Activated naive CD8-positive, alpha-beta T cell treated with anti-CD3 and anti-CD28 coated beads, Interleukin-2, amount 50 U/mL, for 16 hours (primary cell): ENCODE measurements around the gene GYS2.
"Not testable (repeated sequence)": the region's sequence is repeated elsewhere in the genome, so short reads cannot be mapped to it uniquely, and the experiment has no call there.

Experiments used
- DNase-seq: peaks from one replicate; pipeline ENCODE4 v3.0.0-alpha.2; 2020; ENCODE audit warnings: low read depth, low spot score

Gene GYS2

DNA sequence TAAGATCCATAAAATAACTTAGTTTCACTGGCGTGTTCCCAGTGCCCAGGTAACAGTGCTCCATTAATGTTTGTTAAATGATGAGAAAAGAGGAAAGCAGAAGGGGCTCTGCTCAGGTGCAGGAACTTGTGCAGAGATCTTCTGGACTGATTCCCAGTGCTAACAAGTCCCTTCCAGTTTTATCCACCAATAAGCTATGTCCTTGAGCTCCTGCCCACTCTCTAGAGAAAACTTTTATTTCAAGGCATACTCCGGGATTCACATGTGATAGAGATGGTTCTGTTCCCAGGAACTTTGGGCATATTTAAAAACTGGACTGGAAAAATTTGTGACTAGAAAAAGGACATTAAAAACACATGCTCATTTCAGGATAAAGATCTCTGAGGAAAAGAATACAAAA, 1.9 kb downstream of the GYS2 start:
- DNase-seq, result no peak

DNA sequence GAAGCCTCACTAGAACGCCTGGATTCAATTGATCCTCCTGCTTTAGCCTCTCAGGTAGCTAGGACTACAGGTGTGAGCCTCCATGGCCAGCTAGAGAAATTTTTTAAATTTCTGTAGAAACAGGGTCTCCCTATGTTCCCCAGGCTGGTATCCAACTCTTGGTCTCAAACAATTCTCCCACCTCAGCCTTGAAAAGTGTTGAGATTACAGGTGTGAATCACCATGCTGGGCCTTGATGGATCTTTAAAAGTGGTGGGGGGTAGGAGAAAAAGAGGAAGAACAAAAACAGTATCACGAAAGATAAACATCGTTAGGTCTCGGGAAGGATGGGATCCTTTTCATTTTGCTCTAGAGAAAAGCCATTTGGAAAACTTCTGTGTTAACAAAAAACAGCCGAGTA, 4.5 kb downstream of the GYS2 start:
- no peak for DNase-seq

DNA sequence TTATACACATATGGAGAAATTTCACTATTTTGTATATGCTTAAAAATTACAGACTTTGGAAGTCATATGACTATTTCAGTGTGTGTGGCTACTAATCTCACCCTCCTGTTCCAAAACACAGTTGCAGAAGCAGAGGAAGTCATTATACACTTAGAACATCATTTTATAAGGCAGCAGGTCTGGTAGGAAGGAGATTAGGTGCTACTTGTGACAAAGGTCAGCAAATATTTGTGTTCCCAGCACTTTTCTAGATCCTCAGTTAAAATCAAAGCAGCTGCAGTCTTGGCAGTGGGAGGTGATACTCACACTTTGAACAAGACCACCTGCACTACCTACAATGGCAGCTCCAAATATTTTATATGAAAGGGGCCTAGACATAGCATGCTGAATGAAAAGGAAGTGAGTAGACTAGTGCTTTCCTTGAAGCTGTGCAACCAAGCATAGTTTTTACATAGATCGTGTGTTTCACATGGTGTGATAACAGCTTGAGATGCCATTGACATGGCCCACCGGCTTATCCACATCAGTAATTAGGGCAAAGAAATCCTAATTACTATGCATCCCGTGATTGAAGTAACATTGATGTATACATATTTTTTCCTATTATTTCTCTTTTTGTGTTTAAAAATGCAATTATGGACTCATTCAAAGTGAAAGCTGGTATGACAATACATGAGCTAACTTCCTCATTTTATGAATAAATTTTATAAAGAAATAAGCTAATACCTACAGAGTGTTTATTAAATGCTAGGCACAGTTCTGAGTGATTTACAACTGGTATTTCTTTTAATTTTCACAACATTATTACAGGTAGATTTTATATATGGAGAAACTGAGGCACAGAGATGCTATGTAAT, 5.3 kb downstream of the GYS2 start:
- DNase-seq, result no peak

DNA sequence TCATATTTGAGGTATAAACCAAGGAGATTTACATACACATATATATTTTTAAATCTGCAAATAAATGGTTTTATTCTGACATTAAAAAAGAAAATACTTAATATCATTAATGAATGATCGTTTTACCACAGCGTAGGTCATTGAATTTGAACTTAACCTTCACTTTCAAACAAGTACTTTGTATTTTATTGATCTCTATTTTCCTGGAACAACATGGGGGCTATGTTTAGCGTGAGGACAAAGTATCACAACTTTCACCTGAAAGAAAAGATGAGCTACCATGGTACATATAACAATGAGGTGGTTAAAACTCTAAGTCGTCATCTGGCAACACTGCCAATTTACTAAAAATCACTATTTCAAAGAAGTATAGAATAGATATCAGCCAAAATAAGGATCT, 6.0 kb downstream of the GYS2 start:
- no peak for DNase-seq

DNA sequence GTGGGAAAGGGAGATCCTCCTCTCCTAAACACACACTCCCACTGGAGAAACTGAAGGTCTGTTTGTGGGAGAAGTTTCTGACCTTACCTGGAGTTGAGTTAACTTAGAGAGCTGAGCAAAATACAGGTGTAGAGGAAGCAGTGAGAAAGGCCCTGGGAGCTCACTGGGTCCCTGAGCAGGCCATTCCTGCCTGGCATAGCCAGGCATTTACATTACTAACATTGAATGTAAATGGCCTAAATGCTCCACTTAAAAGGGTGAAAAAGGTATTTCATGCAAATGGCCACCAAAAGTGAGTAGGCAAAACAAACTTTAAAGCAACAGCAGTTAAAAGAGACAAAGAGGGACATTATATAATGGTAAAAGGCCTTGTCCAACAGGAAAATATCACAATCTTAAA, 9.3 kb downstream of the GYS2 start:
- DNase-seq, result not testable (repeated sequence)

DNA sequence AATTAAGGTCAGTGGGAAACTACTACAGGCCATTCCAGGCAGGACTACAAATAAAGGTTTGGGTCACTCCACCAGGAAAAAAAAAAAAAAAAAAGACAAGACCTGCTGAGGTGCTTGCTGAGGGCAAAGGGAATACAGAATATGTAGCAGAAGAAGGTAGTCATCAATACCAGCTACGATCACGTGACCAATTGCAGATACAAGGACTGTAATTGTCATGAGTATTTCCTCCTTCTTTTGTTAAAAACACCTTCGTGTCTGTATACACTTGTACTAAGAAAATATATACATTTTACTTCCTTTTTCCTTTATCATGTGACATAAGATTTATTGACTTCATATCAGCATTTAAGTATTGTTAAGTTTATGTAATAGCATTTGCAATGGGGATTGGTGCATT, 19.2 kb downstream of the GYS2 start:
- no peak for DNase-seq

DNA sequence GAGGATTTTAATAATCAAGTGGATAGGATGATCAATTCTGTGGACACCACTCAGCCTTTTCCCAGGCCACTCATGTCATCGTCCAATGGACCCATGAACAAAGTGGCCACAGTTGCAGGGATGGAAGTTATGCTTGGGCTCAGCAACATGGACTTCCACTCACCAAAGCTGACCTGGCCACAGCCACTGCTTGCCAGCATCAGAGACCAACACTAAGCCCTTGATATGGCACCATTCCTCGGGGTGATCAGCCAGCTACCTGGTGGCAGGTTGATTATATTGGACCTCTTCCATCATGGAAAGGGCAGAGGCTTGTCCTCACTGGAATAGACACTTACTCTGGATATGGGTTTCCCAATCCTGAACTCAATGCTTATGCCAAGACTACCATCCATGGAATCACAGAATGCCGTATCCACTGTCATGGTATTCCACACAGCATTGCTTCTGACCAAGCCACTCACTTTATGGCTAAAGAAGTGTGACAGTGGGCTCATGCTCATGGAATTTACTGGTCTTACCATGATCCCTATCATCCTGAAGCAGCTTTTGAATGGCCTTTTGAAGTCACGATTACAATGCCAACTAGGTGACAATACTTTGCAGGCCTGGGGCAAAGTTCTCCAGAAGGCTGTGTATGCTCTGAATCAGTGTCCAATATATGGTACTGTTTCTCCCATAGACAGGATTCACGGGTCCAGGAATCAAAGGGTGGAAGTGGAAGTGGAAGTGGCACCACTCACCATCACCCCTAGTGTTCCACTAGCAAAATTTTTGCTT, 20.1 kb downstream of the GYS2 start:
- DNase-seq, result not testable (repeated sequence)

DNA sequence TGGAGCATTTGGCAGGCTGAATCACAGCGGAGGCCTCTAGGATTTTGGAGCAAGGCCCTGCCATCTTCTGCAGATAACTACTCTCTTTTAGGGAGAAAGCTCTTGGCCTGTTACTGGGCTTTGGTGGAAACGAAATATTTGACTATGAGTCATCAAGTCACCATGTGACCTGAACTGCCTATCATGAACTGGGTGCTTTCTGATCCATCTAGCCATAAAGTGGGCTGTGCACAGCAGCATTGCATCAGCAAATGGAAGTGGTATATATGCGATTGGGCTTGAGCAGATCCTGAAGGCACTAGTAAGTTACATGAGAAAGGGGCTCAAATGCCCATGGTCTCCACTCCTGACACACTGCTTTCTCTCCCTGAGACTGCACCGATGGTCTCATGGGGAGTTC, 21.1 kb downstream of the GYS2 start:
- no peak for DNase-seq

DNA sequence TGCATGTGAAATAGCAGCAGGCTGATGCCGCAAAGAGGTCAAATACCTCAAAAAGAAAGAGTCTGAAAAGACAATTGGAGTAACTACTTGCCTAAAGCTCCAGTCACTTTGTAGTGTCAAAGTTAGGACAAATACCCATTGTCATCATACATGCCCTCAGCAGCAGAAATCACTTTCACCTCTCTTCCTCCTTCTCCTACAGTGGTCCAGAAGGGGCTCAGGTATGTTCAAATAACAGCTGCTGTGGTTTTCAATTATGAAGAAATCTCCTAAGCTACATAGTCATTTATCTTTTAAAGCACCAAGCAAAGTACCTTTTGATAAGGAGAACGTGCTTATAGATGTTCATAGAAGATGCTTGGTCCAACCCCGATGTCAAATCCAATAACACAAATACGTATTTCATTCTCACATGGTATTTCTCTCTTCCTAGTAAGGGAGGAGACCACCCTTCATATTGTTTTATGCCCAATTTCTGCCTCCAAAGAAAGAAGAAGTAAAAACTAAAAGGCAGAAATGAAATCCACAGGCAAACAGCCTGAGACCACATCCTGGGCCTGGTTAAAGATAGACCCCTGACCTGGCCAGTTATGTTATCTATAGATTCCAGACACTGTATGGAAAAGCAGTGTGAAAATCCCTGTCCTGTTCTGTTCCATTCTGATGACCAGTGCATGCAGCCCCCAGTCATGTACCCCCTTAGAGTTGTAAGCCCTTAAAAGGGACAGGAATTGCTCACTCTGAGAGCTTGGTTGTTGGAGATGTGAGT, 23.7 kb downstream of the GYS2 start:
- no peak for DNase-seq

DNA sequence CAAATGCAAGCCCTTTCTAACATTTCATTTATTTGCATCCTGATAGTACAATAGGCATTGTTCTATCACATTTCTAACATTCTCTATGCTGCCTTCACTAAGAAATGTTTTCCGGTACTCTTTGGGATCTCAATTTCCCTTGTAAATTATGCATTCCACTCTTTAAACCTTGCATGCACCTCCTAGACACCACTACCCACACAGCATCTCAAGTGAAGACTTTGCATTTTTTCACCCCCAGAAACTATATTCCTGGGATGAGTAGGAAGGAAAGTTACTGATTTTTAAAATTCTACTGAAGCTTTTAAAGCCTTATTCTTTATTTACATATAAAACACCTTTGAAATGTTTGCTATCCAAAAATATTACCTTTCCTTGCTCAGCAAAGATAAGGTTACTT, 27.1 kb downstream of the GYS2 start:
- DNase-seq, result no peak

DNA sequence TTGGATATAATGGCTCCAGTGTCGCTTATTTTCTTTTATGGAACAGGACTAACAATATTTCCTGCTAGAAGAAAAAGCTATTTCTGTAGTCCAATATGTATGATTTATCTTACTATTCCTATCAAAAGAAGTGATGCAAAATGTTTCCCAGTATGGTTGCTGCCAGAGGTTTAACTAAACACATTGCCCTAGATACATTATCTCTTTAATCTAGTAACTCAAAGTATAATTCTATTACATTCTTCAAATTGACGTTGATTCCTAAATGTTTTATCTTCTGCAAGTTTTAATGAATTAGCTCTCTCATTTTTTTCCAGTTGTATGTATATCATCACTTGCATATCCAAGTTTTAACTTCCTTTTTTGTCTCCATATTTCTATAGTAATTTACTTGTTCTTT, 28.2 kb downstream of the GYS2 start:
- no peak for DNase-seq

DNA sequence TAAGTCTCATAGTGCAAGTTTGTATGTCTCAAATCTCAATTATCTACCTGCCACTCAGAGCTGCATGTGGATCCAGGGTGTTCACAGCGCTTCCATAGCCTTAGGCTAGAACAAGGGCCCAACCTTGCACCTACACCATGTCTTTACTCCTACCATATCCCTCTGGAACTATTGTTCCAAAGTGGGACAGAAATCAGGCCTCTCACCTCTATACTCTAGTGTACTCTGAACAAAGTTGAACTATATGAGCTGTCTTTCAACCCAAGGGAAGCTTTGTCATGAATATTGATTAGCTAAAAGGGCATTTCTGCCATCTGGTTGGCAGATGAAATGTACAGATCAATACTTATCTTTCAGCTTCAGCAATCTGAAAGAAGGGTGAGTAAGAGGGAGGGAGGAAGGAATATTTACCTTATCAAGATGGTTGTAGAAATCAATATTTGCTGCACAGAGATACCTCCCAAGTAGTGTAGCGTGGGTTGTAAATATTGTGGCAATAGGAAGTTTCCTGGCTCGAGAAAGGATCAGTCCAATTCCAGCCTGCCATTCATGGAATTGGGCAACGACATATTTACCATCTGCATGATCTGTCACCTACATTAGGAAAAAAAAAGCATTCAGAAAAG, 30.8 kb downstream of the GYS2 start:
- DNase-seq, result no peak

DNA sequence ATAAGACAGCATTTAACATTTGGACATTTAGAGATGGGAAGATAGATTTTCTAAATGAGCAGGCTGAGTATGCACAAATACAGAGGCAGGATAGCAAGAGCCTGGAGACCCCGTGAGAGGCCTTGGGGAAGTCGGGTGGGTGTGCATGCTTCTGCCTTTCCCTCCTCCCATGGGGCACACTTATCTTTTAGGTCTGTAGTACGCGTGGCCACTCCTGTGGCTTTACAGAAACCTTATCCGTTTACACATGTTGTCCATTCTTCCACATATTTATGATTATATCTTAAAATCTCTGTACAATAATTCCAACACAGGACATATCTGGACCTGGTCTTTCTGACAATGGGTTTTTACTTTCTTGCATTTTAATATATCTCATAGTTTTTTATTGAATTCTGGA, 33.6 kb downstream of the GYS2 start:
- DNase-seq, result no peak

DNA sequence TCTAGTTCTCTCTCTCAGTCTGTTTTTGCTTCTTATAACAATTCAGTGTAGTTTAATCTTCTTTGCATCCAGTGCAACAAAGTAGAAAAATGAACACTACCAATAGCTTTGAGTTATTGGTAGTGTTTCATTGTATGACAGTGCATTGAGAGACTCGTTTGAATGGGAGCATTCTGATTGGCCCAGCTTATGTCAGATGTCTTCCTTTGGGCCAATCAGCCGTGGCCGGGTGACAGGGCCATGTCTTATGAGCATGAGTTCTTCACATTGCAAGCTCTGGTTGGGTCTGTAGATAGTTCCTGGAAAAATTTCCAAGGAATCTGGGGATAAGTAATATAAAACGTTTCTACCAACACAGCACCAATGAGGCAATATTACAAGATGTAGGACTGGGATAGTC, 36.5 kb downstream of the GYS2 start:
- DNase-seq, result no peak

DNA sequence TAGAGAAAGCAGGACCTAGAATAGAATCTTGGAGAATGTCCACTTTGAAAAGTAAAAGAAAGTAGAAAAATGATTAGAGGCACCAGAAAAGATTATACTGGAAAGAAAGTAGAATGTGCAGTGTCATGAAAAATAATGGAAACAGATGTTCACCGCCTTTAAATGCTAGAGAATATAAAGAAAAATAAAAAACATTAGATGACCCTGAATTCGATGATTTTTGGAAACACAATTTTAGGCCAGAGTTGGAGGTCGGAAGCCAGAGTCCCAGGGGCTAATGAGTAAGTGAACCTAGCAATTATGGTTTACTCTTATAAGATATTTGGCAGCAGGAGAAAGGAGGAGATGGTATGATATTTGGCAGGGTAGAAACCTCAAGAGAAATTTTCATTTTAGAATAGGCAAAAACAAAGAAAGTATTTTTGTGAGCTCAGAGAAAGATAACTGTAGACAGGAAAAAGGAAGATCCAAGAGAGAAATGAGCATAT, 37.7 kb downstream of the GYS2 start:
- no peak for DNase-seq

DNA sequence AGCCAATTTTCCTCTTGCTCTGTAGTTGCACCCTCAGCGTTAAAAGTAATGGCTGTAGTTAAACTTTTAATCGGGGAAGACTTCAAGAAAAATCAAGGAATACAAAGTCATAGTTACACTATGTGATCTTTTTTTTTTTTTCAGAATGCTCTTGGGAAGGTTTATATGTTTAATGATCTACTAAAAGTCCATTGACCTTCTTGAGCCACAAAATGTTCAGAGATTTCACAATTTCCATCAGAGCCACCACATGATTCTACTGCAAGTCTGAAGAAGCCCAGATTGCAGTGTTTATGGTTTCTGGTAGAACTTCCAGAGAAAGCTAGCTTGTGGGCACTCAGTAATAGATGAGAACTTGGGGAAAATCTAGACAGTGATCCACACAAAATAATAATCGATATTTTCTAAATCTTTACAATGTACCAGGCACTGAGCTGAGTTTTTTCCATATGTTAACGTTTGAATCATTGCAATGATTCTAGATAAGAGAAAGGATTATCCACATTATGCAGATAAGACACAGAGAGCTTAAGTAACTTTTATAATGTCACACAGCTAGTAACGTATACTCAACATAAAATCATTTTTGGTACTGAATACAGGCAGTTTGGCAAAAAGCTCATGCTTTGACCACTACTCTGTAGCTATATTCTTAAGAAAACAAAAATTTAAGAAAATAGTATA, 38.3 kb downstream of the GYS2 start:
- DNase-seq, result no peak

DNA sequence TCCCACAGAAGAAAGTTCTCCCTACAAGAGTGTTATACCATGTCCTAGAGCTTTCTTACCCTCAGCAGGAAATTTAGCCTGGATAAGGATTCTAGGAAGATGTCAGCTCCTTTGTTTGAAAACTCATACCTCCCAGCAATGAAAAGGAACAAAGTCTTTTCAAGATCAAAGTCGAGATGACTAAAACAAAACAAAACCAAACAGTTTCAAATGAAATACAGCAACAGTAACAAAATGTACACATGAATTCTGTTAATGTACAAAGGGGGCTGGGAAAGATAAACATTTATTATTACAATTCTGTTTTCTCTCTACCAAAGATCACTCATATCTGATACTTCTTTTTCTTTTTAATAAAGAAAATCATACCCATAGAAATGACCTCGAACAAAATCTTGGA, 41.8 kb downstream of the GYS2 start:
- DNase-seq, result no peak

DNA sequence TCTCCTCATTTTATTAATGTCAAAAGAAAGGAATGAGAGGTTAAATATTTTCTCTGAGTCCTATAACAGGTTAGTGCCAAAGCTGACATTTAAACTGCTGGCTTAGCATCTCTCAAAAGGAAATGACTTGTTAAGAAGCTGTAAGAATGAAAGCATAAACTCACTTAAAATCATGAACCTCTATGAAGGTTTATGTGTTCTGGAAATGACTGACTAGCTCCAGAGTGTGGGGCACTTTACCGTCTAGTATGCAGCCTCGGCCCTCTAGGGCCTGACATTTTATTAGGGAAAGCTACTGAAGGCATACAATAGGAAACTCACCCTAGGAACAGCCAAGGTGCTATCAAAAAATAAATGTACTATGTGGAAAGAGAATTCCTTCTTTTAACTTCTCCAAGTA, 43.5 kb downstream of the GYS2 start:
- no peak for DNase-seq

DNA sequence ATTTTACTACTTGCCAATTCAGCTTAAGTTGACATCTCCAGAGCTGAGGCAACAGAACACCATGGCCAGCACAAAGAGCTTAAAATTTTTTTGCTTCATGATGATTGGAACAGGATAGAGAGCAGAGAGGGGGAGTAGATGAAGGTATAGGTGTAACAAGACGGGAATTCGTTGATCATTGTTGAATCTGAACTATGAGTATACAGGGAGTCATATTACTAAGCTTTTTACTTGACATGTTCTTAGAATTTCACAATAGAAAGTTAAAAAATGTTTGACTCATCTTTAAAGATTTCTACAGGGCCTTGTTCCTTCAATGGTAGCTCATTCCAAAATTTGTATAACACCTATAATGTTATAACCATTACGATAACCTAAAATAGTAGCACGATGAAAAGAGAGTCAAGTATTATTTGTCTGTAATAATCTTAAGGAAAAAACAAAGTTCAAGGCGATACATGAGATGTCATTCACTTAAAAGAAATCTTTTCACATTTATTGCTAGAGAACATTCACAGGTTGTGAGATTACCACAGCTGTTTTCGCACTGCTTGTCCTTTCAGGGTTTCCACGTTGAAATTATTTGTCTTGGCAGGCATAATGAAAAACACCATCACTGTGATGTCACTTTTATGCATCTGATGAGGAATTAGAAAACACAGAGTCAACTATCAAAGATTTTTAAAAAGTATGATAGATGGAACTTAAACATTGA, 44.6 kb downstream of the GYS2 start:
- DNase-seq, result no peak

DNA sequence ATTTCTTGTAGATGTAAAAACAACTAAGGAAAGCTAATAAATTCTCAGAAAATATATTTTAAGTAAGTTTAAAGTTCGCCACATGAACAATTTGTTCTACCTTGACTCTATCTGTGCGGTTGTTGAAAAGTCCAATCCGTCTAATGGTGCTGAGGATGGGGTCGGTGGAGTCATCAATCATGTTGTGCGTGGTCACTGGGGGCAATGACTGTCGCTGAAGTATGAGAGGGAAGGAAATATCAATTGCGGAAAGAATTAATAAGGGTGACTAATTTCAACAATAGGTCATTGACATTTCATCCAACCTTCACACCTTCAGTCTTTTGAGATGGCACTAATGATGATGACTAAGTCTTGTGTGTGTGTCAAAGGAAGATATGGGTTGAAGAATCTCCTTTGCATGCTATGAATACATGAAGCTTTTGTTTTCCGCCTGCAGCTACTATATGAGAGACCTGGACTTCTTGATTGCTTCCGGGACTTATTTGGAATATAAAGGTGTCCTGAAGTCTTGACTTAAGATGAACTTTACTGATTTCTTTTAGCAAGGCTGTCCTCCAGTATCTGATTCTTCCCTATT, 46.5 kb downstream of the GYS2 start:
- no peak for DNase-seq
